ENCODE results near the gene TSPEAR. TPM values are rescaled to one million over a fixed set of nuclear protein-coding genes. Genes with fewer than 3 reads are reported as not detected.

TSPEAR gene
- total and polyA plus RNA-seq, 2 of the 13 experiments (the other 11 are each of a cell fraction or from before 2014, with no cell fraction given), result 0.07 to 0.32 TPM

GRCh38 chr21:44482581-44483287 lies 228.6 kb downstream of the TSPEAR start (continued):
- no peak for TF ChIP-seq CEBPZ (IDR thresholded peaks at IDR 0.05; ENCODE audit: low read length)
- no peak for TF ChIP-seq SMC3 (IDR thresholded peaks at IDR 0.05; ENCODE audit: low read length)
- TF ChIP-seq ZNF691 (CRISPR knock-in tag; IDR thresholded peaks at IDR 0.05; ENCODE audit: borderline replicate concordance, low read depth), result peak; percentile 37; the same call in 1 of the 2 replicates
- no peak; the same call in 1 of the 2 replicates for TF ChIP-seq REL (CRISPR knock-in tag; conservative IDR thresholded peaks at IDR 0.05)
- no peak for TF ChIP-seq ZNF724P (CRISPR knock-in tag; IDR thresholded peaks at IDR 0.05; ENCODE audit: borderline replicate concordance)
- TF ChIP-seq ESRRA (CRISPR knock-in tag; IDR thresholded peaks at IDR 0.05; ENCODE audit: low read depth), result peak; percentile 56; the same call in 1 of the 2 replicates
- no peak for TF ChIP-seq GTF3A (CRISPR knock-in tag; conservative IDR thresholded peaks at IDR 0.05)
- TF ChIP-seq AHR (CRISPR knock-in tag; IDR thresholded peaks at IDR 0.05), result no peak; the same call in 1 of the 2 replicates
- TF ChIP-seq ZMYM4 (CRISPR knock-in tag; IDR thresholded peaks at IDR 0.05), result peak; percentile 75
- no peak for TF ChIP-seq HOXA5 (CRISPR knock-in tag; IDR thresholded peaks at IDR 0.05)
- no peak; the same call in 1 of the 2 replicates for TF ChIP-seq RFX5 (IDR thresholded peaks at IDR 0.05; ENCODE audit: low read depth, low read length)
- TF ChIP-seq CREB1 (IDR thresholded peaks at IDR 0.05), result peak; percentile 38
- no peak for TF ChIP-seq CREB1 (CRISPR knock-in tag; IDR thresholded peaks at IDR 0.05)
- peak; percentile 90 for TF ChIP-seq SPEN (CRISPR knock-in tag; IDR thresholded peaks at IDR 0.05; ENCODE audit: low read depth)
- TF ChIP-seq SRF (IDR thresholded peaks at IDR 0.05; ENCODE audit: low read depth, low read length), result no peak
- no peak for TF ChIP-seq CHD4 (IDR thresholded peaks at IDR 0.05; ENCODE audit: borderline replicate concordance, low read length)
- no peak for TF ChIP-seq NAIF1 (CRISPR knock-in tag; IDR thresholded peaks at IDR 0.05; ENCODE audit: borderline replicate concordance)
- no peak for TF ChIP-seq SOX13 (IDR thresholded peaks at IDR 0.05)
- TF ChIP-seq SOX13 (CRISPR knock-in tag; conservative IDR thresholded peaks at IDR 0.05 in 1 of 2, IDR thresholded peaks at IDR 0.05 in 1 of 2), result peak in 1 of 2 experiments; percentile 69; a peak in 2 of 4 replicates
- no peak for TF ChIP-seq CSRNP1 (CRISPR knock-in tag; IDR thresholded peaks at IDR 0.05)
- no peak; the same call in 1 of the 2 replicates for TF ChIP-seq DZIP1 (CRISPR knock-in tag; IDR thresholded peaks at IDR 0.05)
- TF ChIP-seq ZNF75D (CRISPR knock-in tag; IDR thresholded peaks at IDR 0.05; ENCODE audit: borderline replicate concordance), result no peak
